Measurements from ENCODE around the gene CHRNB4.
"Not testable (repeated sequence)": the region's sequence is repeated elsewhere in the genome, so short reads cannot be mapped to it uniquely, and the experiment has no call there.

Gene CHRNB4, protein sequence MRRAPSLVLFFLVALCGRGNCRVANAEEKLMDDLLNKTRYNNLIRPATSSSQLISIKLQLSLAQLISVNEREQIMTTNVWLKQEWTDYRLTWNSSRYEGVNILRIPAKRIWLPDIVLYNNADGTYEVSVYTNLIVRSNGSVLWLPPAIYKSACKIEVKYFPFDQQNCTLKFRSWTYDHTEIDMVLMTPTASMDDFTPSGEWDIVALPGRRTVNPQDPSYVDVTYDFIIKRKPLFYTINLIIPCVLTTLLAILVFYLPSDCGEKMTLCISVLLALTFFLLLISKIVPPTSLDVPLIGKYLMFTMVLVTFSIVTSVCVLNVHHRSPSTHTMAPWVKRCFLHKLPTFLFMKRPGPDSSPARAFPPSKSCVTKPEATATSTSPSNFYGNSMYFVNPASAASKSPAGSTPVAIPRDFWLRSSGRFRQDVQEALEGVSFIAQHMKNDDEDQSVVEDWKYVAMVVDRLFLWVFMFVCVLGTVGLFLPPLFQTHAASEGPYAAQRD

DNA sequence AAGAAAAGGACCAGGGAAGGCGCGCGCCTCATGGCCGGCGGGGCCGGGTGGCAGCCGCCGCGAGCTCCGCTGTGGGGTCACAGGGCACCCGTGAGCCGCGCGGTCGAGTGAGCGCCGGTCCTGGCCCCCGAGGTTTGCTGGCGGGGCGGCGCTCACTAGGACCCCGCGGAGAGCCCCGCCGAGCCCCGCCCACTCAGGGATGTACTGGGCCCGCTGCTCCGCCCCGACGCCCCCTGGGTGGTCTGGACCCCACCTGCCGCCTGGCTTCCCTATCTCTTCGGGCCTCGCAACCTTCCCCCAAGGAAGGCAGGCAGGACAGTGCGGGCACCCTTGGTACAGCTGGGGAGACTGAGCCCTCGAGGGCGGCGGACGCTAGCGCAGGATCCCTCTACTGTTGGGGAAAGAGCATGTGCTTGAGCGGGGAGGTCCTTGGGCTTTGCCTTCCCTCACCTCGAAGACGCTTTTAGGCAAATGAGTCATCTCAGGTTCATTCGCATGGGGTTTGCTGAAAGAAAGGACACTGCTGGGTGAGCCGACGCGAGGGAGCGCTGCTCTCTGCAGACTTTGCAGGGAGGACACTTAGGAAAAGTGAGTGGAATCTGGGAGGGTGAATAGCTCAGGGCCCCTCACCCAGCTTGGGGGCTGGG, at the start of gene CHRNB4:
Gene CHRNB4, minus strand, starts transcription at position 109 of the 647 bp plus-strand sequence. Its CDS starts 77 bp downstream, at position 32.
- Histone ChIP-seq H3K9ac (ENCODE audit: low read depth in 1 of 2, low read length in 2 of 2) (no peak within 1 kb of the TSS), H3K27ac (ENCODE audit: low read depth in 2 of 2, low read length in 2 of 2) (no peak within 1 kb of the TSS), H3K4me3 (ENCODE audit: low read length in 2 of 2) (peak within 1 kb of the TSS; percentile 31 to 40), H3K4me1 (ENCODE audit: control insufficient read depth in 2 of 2, insufficient read depth in 2 of 2, low read length in 2 of 2) (peaks cover 2% of the 10 kb centered on the region in 2 donors), H3K27me3 (ENCODE audit: control insufficient read depth in 2 of 2, insufficient read depth in 2 of 2, low read length in 2 of 2) (peaks cover 0 to 7% of the 10 kb centered on the region in 2 donors), H3K9me3 (ENCODE audit: control insufficient read depth in 2 of 2, low read length in 2 of 2) (no peaks in the 10 kb centered on the region), H3K36me3 (ENCODE audit: control insufficient read depth in 2 of 2, insufficient read depth in 2 of 2, low read length in 2 of 2) (no peaks in the 10 kb centered on the region)

DNA sequence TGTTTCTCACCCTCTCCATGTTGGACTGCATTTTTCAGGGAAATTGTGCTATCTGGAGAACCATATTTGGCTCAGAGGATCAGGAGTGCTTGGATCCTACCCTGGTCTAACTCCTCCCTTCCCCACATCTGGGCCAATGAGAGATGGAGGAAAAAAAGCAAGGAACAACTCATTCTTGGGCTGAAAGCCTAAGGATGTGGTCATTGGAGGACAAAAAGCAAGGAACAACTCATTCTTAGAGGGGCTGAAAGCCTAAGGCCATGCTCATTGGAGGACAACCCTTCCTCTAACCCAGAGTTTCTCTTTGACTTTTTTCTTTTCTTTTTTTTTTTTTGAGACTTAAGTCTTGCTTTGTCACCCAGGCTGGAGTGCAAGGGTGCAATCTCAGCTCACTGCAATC, 48.6 kb upstream of the CHRNB4 start:
- Histone ChIP-seq H3K9me3 (ENCODE audit: control insufficient read depth in 2 of 2, low read length in 2 of 2) (no peaks in the 10 kb centered on the region), H3K4me3 (ENCODE audit: low read length in 2 of 2) (no peak overlapping the region), H3K9ac (ENCODE audit: low read depth in 1 of 2, low read length in 2 of 2) (no peak overlapping the region), H3K36me3 (ENCODE audit: control insufficient read depth in 2 of 2, insufficient read depth in 2 of 2, low read length in 2 of 2) (no peaks in the 10 kb centered on the region), H3K4me1 (ENCODE audit: control insufficient read depth in 2 of 2, insufficient read depth in 2 of 2, low read length in 2 of 2) (no peaks in the 10 kb centered on the region), H3K27ac (ENCODE audit: low read depth in 2 of 2, low read length in 2 of 2) (no peak overlapping the region), H3K27me3 (ENCODE audit: control insufficient read depth in 2 of 2, insufficient read depth in 2 of 2, low read length in 2 of 2) (no peaks in the 10 kb centered on the region)

DNA sequence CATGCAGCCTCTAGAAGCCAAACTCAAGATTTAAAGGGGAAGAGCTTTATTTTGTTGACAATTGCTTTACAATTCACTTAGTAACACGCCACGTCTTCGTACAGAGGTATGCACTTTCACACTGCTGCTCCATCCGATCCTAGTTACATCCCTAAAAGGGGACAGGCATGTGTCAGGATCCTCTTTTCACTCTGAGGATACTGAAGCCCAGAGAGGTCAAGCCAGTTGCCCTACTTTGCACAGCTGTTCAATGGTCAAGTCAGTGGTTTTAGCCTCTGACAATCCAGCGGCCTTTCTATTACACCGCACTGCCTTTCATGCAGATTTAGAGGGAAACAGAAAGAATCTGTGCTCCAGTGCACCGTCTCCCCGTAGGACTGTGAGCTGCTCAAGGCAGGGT, 44.9 kb upstream of the CHRNB4 start:
- Histone ChIP-seq H3K27me3 (ENCODE audit: control insufficient read depth in 2 of 2, insufficient read depth in 2 of 2, low read length in 2 of 2) (no peaks in the 10 kb centered on the region), H3K9ac (ENCODE audit: low read depth in 1 of 2, low read length in 2 of 2) (no peak overlapping the region), H3K4me3 (ENCODE audit: low read length in 2 of 2) (no peak overlapping the region), H3K27ac (ENCODE audit: low read depth in 2 of 2, low read length in 2 of 2) (no peak overlapping the region), H3K9me3 (ENCODE audit: control insufficient read depth in 2 of 2, low read length in 2 of 2) (no peaks in the 10 kb centered on the region), H3K36me3 (ENCODE audit: control insufficient read depth in 2 of 2, insufficient read depth in 2 of 2, low read length in 2 of 2) (no peaks in the 10 kb centered on the region), H3K4me1 (ENCODE audit: control insufficient read depth in 2 of 2, insufficient read depth in 2 of 2, low read length in 2 of 2) (no peaks in the 10 kb centered on the region)

DNA sequence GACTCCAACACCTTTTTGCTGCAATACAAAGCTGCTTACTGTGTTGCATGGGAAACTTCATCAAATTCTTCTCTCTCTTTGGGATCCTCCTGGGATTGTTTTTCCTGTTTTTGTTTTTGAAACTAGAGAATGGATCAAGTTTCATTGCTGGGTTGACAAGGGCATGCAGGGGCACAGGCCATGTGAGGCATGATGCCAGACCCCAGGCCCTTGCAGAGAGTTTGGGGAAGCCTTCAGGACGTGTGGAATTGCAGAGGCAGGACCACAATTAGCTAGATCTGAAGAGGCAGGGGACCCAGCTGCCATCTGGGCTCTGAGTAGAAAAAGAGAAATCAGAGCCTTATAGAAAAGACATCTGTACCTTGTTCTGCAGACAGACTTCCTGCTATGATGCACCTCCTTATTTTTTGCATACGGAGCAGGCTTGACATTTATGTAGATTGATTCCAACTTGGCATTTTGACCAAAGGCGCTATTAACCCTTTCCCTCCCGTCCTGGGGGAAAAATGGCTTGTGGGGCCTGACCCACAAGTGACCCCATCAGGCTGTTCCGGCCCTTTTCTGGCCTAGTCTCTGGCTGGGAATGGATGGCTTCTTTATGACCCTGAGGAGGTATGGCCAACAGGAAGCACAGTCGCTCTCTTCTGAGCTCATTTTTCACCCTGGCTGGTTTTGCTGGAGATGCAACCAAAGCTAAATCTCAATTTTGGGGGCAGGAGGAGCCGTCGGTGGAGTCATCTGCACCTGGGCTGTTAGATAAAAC, 44.3 kb upstream of the CHRNB4 start:
- Histone ChIP-seq H3K4me1 (ENCODE audit: control insufficient read depth in 2 of 2, insufficient read depth in 2 of 2, low read length in 2 of 2) (no peaks in the 10 kb centered on the region), H3K36me3 (ENCODE audit: control insufficient read depth in 2 of 2, insufficient read depth in 2 of 2, low read length in 2 of 2) (no peaks in the 10 kb centered on the region), H3K27me3 (ENCODE audit: control insufficient read depth in 2 of 2, insufficient read depth in 2 of 2, low read length in 2 of 2) (no peaks in the 10 kb centered on the region), H3K27ac (ENCODE audit: low read depth in 2 of 2, low read length in 2 of 2) (no peak overlapping the region), H3K9me3 (ENCODE audit: control insufficient read depth in 2 of 2, low read length in 2 of 2) (no peaks in the 10 kb centered on the region), H3K9ac (ENCODE audit: low read depth in 1 of 2, low read length in 2 of 2) (no peak overlapping the region), H3K4me3 (ENCODE audit: low read length in 2 of 2) (no peak overlapping the region)

DNA sequence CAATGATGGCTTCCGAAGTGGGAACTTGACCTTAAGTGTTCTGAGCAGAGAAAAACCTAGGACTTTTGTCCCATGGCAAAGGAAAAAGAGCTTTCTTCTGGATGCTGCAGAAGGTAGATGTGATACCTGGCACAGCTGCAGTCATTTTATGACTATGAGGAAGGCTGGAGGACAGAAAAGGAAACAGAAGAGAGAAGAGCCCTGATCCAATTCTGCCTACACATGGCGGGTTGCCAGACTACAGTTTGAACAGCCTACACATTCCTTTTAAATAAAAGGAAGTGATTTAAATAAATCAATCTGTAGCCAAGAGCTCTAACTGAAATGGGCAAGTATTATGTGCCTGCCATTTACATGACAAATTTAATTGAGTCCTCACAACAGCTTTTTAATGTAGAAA, 43.6 kb upstream of the CHRNB4 start:
- Histone ChIP-seq H3K27ac (ENCODE audit: low read depth in 2 of 2, low read length in 2 of 2) (no peak overlapping the region), H3K9me3 (ENCODE audit: control insufficient read depth in 2 of 2, low read length in 2 of 2) (no peaks in the 10 kb centered on the region)

DNA sequence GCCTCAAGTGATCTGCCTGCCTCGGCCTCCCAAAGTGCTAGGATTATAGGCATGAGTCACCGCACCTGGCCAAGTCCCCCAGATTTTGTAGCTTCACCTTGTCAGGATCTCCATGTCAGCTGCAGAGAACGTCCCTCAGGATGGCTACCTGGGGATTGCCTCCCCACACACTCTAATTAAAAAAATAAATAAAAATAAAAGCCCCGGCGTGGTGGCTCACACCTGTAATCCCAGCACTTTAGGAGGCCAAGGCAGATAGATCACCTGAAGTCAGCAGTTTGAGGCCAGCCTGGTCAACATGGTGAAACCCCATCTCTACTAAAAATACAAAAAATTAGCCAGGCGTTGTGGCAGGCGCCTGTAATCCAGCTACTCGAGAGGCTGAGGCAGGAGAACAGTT, 42.6 kb upstream of the CHRNB4 start:
- H3K4me1 ChIP-seq (ENCODE audit: control insufficient read depth in 2 of 2, insufficient read depth in 2 of 2, low read length in 2 of 2); H3K27me3 ChIP-seq (ENCODE audit: control insufficient read depth in 2 of 2, insufficient read depth in 2 of 2, low read length in 2 of 2); H3K9ac ChIP-seq (ENCODE audit: low read depth in 1 of 2, low read length in 2 of 2); H3K36me3 ChIP-seq (ENCODE audit: control insufficient read depth in 2 of 2, insufficient read depth in 2 of 2, low read length in 2 of 2); H3K9me3 ChIP-seq (ENCODE audit: control insufficient read depth in 2 of 2, low read length in 2 of 2); H3K27ac ChIP-seq (ENCODE audit: low read depth in 2 of 2, low read length in 2 of 2); H3K4me3 ChIP-seq (ENCODE audit: low read length in 2 of 2): not testable (repeated sequence)

More for the DNA sequence above, 43.6 kb upstream of the CHRNB4 start:
- Histone ChIP-seq H3K4me1 (ENCODE audit: control insufficient read depth in 2 of 2, insufficient read depth in 2 of 2, low read length in 2 of 2) (no peaks in the 10 kb centered on the region), H3K9ac (ENCODE audit: low read depth in 1 of 2, low read length in 2 of 2) (no peak overlapping the region), H3K27me3 (ENCODE audit: control insufficient read depth in 2 of 2, insufficient read depth in 2 of 2, low read length in 2 of 2) (no peaks in the 10 kb centered on the region), H3K36me3 (ENCODE audit: control insufficient read depth in 2 of 2, insufficient read depth in 2 of 2, low read length in 2 of 2) (no peaks in the 10 kb centered on the region), H3K4me3 (ENCODE audit: low read length in 2 of 2) (no peak overlapping the region)

DNA sequence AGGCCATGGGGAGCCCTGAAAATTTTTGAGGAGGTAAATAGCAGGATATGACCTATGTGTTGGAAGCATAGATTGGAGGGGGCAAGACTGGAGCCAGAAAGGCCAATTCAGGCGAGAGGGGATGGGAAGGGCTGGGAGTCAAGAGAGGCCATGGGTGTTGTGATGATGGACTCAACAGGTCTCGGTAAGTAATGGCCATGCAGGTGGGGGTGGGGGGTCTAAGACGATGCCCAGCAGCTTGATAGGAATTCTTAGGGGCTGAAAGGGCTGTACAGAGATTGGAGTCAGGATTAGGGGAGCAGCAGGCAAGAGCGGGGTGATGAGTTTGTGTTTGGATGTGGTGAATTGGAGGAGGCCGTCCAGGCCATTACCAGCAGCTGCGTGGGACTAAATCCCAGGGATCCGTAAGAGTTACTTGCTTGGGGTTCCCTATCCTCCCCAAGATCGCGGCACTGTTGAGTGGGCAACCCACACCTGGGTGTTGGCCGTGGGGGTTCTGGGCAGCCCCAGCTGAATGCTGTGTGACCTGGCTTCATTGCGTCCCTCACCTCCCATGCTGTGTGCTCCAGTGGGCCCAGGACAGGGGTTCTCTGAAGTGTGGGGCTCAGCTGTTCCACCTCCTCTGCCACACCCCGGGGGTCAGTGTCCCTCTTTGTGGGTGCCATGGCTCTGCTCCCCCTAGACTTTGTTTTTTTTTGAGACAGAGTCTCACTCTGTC, 41.8 kb upstream of the CHRNB4 start:
- Histone ChIP-seq H3K4me1 (ENCODE audit: control insufficient read depth in 2 of 2, insufficient read depth in 2 of 2, low read length in 2 of 2) (no peaks in the 10 kb centered on the region), H3K27ac (ENCODE audit: low read depth in 2 of 2, low read length in 2 of 2) (no peak overlapping the region), H3K9ac (ENCODE audit: low read depth in 1 of 2, low read length in 2 of 2) (no peak overlapping the region), H3K9me3 (ENCODE audit: control insufficient read depth in 2 of 2, low read length in 2 of 2) (no peaks in the 10 kb centered on the region), H3K36me3 (ENCODE audit: control insufficient read depth in 2 of 2, insufficient read depth in 2 of 2, low read length in 2 of 2) (no peaks in the 10 kb centered on the region), H3K27me3 (ENCODE audit: control insufficient read depth in 2 of 2, insufficient read depth in 2 of 2, low read length in 2 of 2) (no peaks in the 10 kb centered on the region), H3K4me3 (ENCODE audit: low read length in 2 of 2) (no peak overlapping the region)

DNA sequence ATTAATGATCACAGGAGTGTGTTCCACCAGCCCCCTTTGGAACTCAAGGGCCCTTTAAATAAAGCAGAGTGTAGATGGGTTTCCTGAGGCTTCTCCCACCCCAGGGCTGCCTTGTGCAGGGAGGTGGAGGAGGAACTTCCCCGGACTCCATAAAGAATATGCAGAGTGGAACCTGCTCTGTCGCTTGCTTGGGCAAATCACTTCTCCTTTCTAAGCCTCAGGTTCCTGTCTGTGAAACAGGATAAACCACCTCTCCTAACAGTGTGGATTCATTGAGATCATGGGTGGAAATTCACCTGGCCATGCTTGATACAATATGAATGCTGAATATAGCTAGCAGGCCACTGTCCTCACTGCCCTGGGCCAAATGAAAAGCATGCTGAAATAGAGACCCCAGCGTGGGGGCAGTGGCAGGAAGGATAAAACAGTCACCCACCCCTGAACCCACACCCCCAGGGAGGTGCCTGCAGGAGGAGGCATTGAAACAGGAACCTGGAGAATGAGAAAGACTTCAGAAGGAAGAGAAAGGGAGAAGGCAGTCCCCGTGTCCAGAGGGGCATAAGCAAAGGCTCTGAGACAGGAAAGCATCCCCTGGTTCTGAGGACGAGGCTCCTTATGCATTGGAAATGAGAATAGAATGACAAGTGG, 41.1 kb upstream of the CHRNB4 start:
- Histone ChIP-seq H3K36me3 (ENCODE audit: control insufficient read depth in 2 of 2, insufficient read depth in 2 of 2, low read length in 2 of 2) (no peaks in the 10 kb centered on the region), H3K27ac (ENCODE audit: low read depth in 2 of 2, low read length in 2 of 2) (no peak overlapping the region), H3K27me3 (ENCODE audit: control insufficient read depth in 2 of 2, insufficient read depth in 2 of 2, low read length in 2 of 2) (no peaks in the 10 kb centered on the region), H3K4me1 (ENCODE audit: control insufficient read depth in 2 of 2, insufficient read depth in 2 of 2, low read length in 2 of 2) (no peaks in the 10 kb centered on the region), H3K9ac (ENCODE audit: low read depth in 1 of 2, low read length in 2 of 2) (no peak overlapping the region), H3K9me3 (ENCODE audit: control insufficient read depth in 2 of 2, low read length in 2 of 2) (no peaks in the 10 kb centered on the region), H3K4me3 (ENCODE audit: low read length in 2 of 2) (no peak overlapping the region)

DNA sequence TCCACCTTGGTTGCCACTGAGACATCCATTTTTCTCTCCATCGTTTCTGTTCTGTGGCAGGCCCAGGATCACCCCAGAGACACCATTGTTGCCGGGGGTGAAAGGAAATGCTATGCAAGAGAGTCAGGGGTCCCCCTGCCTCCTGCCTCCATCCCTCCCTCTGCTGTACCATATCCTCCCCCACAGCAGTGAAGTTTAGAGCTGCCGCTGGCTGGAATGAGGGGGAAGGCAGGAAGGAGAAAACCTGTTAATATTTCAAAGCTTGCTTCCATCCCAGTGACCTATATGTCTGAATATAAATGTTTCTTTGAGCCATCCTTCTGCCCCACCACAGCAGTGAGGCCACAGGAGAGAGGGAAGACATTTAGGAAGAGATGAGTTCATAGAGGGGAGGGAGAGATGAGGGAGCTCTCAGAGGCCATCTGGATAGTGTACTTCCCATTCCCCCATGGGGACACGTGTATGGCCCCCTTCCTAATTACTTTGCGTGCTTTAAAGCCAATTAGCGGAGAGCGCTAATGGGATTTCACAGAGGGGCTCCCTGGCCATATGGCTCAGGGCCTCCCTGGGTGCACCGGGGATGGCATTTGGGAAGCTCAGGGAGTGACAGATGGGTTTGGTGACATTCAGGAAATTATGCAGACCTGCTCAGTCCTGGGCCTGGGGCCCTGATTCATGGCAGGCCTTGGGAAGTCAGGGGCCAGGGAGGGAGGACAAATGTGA, 40.4 kb upstream of the CHRNB4 start:
- H3K36me3 ChIP-seq (ENCODE audit: control insufficient read depth in 2 of 2, insufficient read depth in 2 of 2, low read length in 2 of 2) = no peaks in the 10 kb centered on the region
- H3K9ac ChIP-seq (ENCODE audit: low read depth in 1 of 2, low read length in 2 of 2) = no peak overlapping the region
- H3K27ac ChIP-seq (ENCODE audit: low read depth in 2 of 2, low read length in 2 of 2) = no peak overlapping the region
- H3K4me3 ChIP-seq (ENCODE audit: low read length in 2 of 2) = no peak overlapping the region
- no peaks in the 10 kb centered on the region for H3K9me3 ChIP-seq (ENCODE audit: control insufficient read depth in 2 of 2, low read length in 2 of 2)
- no peaks in the 10 kb centered on the region for H3K27me3 ChIP-seq (ENCODE audit: control insufficient read depth in 2 of 2, insufficient read depth in 2 of 2, low read length in 2 of 2)
- H3K4me1 ChIP-seq (ENCODE audit: control insufficient read depth in 2 of 2, insufficient read depth in 2 of 2, low read length in 2 of 2) = no peaks in the 10 kb centered on the region
